HTR-8/SVneo (cell line): ENCODE measurements around the gene SULT1B1.

Experiments used
- DNase-seq: peaks from one replicate; pipeline ENCODE4 v3.0.0; 2011; ENCODE audit warnings: low spot score, mixed read lengths; ENCODE audit not compliant: insufficient read length
- FAIRE-seq: peaks from 2 replicates; lab custom pipeline; 2011; peaks lifted over from hg19 to GRCh38; lab: Jason Lieb, UNC

Gene SULT1B1

GRCh38 chr4:69753686-69754085 lies 6.7 kb downstream of the SULT1B1 start:
- no peak for FAIRE-seq
- DNase-seq = no peak

GRCh38 chr4:69750346-69750745 lies 10.1 kb downstream of the SULT1B1 start:
- FAIRE-seq = no peak

GRCh38 chr4:69749771-69750170 lies 10.6 kb downstream of the SULT1B1 start:
- DNase-seq = no peak
- FAIRE-seq = no peak

More at GRCh38 chr4:69750346-69750745, 10.1 kb downstream of the SULT1B1 start:
- DNase-seq = no peak

GRCh38 chr4:69748173-69748572 lies 12.2 kb downstream of the SULT1B1 start:
- FAIRE-seq = no peak
- DNase-seq = no peak

GRCh38 chr4:69744157-69744478 lies 16.3 kb downstream of the SULT1B1 start:
- FAIRE-seq = no peak
- DNase-seq = no peak

- FAIRE-seq (no peak), DNase-seq (no peak)
Measured at GRCh38 chr4:69743476-69744156, 16.8 kb downstream of the SULT1B1 start.

GRCh38 chr4:69742596-69742995 lies 17.8 kb downstream of the SULT1B1 start:
- FAIRE-seq (no peak), DNase-seq (no peak)

GRCh38 chr4:69738872-69739271 lies 21.5 kb downstream of the SULT1B1 start:
- FAIRE-seq (no peak), DNase-seq (no peak)

- FAIRE-seq (no peak), DNase-seq (no peak)
Measured at GRCh38 chr4:69735119-69735518, 25.3 kb downstream of the SULT1B1 start.

- FAIRE-seq (no peak), DNase-seq (no peak)
Measured at GRCh38 chr4:69731847-69732246, 28.6 kb downstream of the SULT1B1 start.

GRCh38 chr4:69731241-69731640 lies 29.2 kb downstream of the SULT1B1 start:
- FAIRE-seq (no peak), DNase-seq (no peak)

GRCh38 chr4:69730002-69730401 lies 30.4 kb downstream of the SULT1B1 start:
- no peak for FAIRE-seq

GRCh38 chr4:69727926-69728325 lies 32.5 kb downstream of the SULT1B1 start:
- FAIRE-seq = no peak
- no peak for DNase-seq

More at GRCh38 chr4:69730002-69730401, 30.4 kb downstream of the SULT1B1 start:
- no peak for DNase-seq

GRCh38 chr4:69727426-69727825 lies 33.0 kb downstream of the SULT1B1 start:
- no peak for FAIRE-seq

GRCh38 chr4:69726971-69727370 lies 33.4 kb downstream of the SULT1B1 start:
- DNase-seq = no peak
- no peak for FAIRE-seq

More at GRCh38 chr4:69727426-69727825, 33.0 kb downstream of the SULT1B1 start:
- no peak for DNase-seq

GRCh38 chr4:69718396-69719271 lies 41.8 kb downstream of the SULT1B1 start:
- FAIRE-seq = no peak

GRCh38 chr4:69717778-69718177 lies 42.6 kb downstream of the SULT1B1 start:
- DNase-seq = no peak
- FAIRE-seq = no peak

More at GRCh38 chr4:69718396-69719271, 41.8 kb downstream of the SULT1B1 start:
- DNase-seq = no peak

GRCh38 chr4:69716654-69717053 lies 43.8 kb downstream of the SULT1B1 start:
- FAIRE-seq (no peak), DNase-seq (no peak)

- no peak for FAIRE-seq
- DNase-seq = no peak
Measured at GRCh38 chr4:69714086-69714485, 46.3 kb downstream of the SULT1B1 start.

GRCh38 chr4:69713593-69713992 lies 46.8 kb downstream of the SULT1B1 start:
- DNase-seq (no peak), FAIRE-seq (no peak)

- FAIRE-seq (no peak), DNase-seq (no peak)
Measured at GRCh38 chr4:69710580-69710979, 49.8 kb downstream of the SULT1B1 start.
